ENCODE results near the gene TRABD2A.
"Not testable (repeated sequence)": the region's sequence is repeated elsewhere in the genome, so short reads cannot be mapped to it uniquely, and the experiment has no call there.

TRABD2A gene

GRCh38 chr2:84879584-84880394, 1.1 kb downstream of the TRABD2A start:
- FAIRE-seq, result no peak

DNA sequence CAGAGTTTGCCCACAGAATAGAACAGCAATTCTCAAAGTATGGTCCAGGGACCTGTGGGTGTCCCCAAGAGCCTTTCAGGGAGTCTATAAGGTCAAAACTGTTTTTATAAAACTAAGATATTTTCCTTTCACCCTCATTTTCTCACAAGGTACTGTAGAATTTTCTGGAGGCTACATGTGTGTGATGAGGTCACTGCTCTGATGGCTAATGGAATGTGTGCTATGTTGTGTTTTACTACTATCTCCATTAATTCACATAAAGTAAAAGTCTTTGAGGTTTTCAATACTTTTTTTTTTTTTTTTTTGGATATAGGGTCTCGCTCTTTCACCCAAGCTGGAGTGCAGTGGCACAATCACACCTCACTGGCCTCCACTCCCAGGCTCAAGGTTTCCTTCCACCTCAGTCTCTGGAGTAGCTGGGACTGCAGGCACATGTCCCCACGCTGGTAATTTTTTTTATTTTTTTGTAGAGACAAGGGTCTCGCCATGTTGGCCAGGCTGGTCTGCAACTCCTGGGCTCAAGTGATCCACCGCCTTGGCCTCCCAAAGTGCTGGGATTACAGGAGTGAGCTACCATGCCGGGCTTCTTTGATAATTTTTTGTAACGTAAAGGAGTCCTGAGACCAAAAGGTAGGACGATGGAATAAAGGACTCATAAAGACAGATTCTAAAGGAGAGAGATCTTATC, 1.8 kb downstream of the TRABD2A start:
- no peak for FAIRE-seq

GRCh38 chr2:84878459-84878858, 2.4 kb downstream of the TRABD2A start:
- no peak for FAIRE-seq

- no peak for FAIRE-seq
Measured at GRCh38 chr2:84876369-84876768, 4.5 kb downstream of the TRABD2A start.

DNA sequence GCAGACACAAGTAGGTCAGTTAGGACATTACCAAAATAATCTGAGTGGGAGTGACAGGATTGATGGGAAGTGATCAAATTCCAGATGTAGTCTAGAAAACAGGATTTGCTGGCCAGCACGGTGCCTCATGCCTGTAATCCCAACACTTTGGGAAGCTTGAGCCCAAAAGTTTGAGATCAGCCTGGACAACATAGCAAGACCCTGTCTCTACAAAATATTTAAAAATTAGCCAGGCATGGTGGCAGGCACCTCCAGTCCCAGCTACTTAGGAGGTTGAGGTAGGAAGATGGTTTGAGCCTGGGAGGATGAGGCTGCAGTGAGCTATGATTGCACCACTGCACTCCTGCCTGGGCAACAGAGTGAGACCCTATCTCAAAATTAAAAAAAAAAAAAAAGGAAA, 5.3 kb downstream of the TRABD2A start:
- not testable (repeated sequence) for FAIRE-seq

GRCh38 chr2:84875213-84875560, 5.7 kb downstream of the TRABD2A start:
- FAIRE-seq, result no peak

DNA sequence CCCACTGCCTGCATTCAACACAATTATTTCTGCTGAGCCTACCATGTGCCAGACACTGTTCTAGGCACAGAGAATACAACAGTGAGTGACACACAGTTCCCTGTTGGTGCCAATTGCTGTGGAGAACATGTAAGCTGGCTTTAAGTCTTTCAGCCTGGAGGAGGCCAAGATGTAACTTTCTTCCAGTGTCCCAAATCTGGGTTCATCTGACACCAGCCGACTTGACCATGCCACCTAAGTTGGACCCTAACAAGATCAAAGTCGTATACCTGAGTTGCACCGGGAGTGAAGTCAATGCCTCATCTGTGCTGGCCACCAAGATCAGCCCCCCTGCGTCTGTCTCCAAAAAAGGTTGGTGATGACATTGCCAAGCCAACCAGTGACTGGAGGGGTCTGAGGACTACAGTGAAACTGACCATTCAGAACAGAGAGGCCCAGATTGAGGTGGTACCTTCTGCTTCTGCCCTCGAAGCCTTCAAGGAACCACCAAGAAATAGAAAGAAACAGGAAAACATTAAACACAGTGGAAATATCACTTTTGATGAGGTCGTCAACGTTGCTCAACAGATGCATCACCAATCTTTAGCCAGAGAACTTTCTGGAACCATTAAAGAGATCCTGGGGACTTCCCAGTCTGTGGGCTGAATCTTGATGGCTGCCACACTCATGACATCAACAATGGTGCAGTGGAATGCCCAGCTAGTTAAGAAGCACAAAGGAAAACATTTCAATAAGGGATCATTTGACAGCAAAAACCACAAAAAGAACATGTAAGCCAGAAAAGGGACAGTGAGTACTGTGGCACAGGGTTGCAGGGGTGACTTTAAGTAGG, 6.3 kb downstream of the TRABD2A start:
- no peak for FAIRE-seq

- no peak for FAIRE-seq
Measured at GRCh38 chr2:84873350-84873749, 7.5 kb downstream of the TRABD2A start.

- not testable (repeated sequence) for FAIRE-seq
Measured at GRCh38 chr2:84872691-84873090, 8.2 kb downstream of the TRABD2A start.

GRCh38 chr2:84870306-84870705, 10.6 kb downstream of the TRABD2A start:
- FAIRE-seq, result no peak

GRCh38 chr2:84868327-84868726, 12.6 kb downstream of the TRABD2A start:
- not testable (repeated sequence) for FAIRE-seq

GRCh38 chr2:84866122-84866521, 14.8 kb downstream of the TRABD2A start:
- no peak for FAIRE-seq

- no peak for FAIRE-seq
Measured at GRCh38 chr2:84865181-84865783, 15.6 kb downstream of the TRABD2A start.

DNA sequence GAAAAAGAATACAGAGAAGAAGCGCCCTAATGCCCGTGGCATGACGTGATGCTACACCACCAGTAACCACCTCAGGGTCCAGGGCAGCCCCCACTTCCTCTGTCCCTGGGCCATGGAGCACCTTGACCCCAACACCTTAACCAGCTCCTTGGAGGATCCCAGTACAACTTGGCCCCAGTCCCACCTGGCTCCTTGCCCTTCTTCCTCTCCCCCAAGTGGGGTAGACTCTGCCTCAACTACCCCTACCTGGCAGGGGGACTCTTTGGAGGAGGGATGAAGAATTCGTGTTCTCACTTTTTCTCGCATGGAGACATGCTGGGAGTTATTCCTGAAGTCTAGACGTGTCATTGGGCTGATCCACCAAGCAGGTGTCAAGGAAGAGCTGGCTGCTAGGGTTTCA, 18.9 kb downstream of the TRABD2A start:
- no peak for FAIRE-seq

DNA sequence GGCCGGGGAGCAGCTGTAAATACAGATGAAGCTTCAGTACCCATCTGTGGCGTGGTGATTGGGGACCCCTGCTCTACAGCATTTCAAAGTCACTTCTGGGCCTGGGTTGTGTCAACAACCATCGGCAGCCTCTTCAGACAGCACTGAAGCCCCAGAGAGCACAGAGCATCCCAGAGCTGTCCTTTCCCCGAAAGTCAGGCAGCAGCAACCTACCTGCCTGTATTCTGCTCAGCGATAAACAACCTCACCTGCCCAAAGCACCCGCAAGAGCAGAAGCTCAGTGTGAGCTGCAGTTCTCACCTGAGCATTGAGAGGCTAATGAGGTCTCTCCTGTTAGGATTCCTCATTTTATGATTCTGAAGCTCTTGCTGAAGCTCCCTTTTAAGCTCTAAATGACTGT, 19.3 kb downstream of the TRABD2A start:
- no peak for FAIRE-seq

GRCh38 chr2:84858937-84859336, 21.9 kb downstream of the TRABD2A start:
- FAIRE-seq, result no peak

DNA sequence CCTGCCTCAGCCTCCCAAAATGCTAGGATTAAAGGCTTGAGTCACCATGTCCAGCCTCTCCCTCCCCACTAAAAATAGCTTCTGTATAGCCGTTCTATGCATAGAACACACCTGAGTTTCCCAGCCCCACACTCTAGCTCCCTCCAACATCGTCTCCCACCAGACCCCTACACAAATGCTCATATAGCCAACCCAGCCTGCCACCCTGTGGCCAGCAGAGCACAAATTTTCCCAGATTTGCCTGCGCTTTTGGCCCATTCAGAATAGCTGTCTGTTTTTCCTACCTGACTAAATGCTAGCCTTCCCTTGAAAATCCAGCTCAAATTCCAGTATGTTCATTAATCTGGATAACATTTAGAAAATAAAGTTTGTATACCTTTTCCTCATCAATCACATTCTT, 22.8 kb downstream of the TRABD2A start:
- no peak for FAIRE-seq

- no peak for FAIRE-seq
Measured at GRCh38 chr2:84857566-84857965, 23.3 kb downstream of the TRABD2A start.

GRCh38 chr2:84856787-84857186, 24.1 kb downstream of the TRABD2A start:
- no peak for FAIRE-seq

DNA sequence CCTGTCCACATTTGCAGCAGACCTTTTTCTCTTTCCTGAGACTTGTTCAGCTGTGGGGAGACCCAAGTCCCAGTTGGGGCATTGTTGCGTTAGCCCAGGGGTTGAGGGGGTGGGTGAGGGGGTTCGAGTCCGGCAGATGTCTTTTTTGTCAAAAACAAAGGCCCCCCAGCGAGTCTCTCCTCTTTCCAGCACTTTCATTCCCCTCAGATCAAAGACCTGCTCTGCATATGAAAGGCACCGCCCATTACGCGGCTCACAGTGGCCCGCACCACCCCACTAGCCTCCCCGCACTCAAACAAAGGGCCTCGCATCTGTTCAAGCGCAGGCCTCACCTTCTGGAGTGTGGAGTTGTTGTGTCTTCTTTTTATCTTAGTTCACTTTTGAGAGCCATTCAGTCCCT, 25.2 kb downstream of the TRABD2A start:
- no peak for FAIRE-seq

GRCh38 chr2:84854850-84855249, 26.0 kb downstream of the TRABD2A start:
- no peak for FAIRE-seq

DNA sequence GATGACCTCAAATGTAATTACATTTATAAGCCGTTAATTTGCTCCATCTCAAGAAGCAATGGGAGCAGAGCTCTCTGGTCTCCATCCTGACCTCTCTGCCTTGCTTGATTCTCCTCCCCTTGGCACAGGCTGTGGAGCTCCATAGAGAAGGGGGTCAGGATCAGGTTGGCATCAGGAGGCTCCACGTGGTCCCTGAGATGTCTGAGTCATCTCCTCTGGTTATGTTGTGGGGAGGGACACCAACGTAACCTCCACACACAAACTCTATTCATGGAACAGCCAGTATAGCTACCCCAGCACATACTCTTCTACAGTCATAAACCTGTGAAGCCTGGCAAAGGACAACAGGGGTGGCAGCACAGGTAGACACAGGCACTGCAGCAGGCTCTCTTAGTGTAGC, 29.0 kb downstream of the TRABD2A start:
- no peak for FAIRE-seq

DNA sequence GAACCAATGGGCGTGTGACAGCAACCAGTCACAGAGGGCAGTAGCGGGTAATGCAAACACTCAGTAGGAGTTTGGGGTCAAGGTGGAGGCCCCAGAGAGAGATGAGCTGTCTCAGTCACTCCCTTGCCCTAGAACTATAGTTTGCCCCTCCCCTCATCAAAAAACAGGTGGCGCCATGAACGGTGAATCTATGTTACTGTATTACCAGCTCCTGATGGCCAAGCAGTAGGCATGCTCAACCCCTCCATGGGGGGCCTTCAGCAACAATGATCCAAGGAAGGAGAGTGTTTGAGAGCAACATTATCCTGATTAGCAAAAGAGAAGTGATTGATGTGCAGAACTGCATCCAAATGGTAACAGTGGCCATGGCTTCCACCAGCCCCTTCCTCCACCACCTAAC, 30.4 kb downstream of the TRABD2A start:
- no peak for FAIRE-seq

Measured in endometrium (tissue), 2 donors.